ENCODE data around the gene TAF11. TPM values are rescaled to one million over a fixed set of nuclear protein-coding genes. Genes with fewer than 3 reads are reported as not detected.
A peak's percentile ranks its signal among the peaks of the same experiment; 100 is the strongest.

The TAF11 gene
- total RNA-seq, 1 experiment from 2014 or later, result 32.9 TPM

- no peak overlapping the region for H3K4me3 ChIP-seq (ENCODE audit: low read depth, low read length, poor library complexity, severe bottlenecking)
- no peaks in the 10 kb centered on the region for H3K9me3 ChIP-seq (ENCODE audit: low read depth, low read length, poor library complexity, severe bottlenecking)
- no peaks in the 10 kb centered on the region for H3K27me3 ChIP-seq (replicated peaks; ENCODE audit: insufficient read depth, low read depth, low read length, poor library complexity)
- peak overlapping the region; percentile 73 for H3K27ac ChIP-seq (ENCODE audit: low read depth, low read length, poor library complexity, severe bottlenecking)
- no peak for TF ChIP-seq EZH2 (IDR thresholded peaks at IDR 0.05; ENCODE audit: borderline replicate concordance, low read depth, low read length, poor library complexity, severe bottlenecking)
- TF ChIP-seq CTCF (conservative IDR thresholded peaks at IDR 0.05; ENCODE audit: low read depth, low read length), result no peak
- H3K36me3 ChIP-seq (ENCODE audit: insufficient read depth, low read length, poor library complexity, severe bottlenecking), result no peaks in the 10 kb centered on the region
- BruUV-seq (replicated peaks), result no TSS peak
- DNase-seq (ENCODE audit: low spot score), result no peak
- CTCF ChIA-PET, result interaction anchor here (0.6 kb wide), 1 partner anchor 438 kb away, joined by 8 read pairs; no protein-coding TSS in a partner anchor
- POLR2A ChIA-PET (ENCODE audit: low non-redundant PET), result interaction anchor here (0.5 kb wide), 1 partner anchor 10 kb away, joined by 3 read pairs; no protein-coding TSS in a partner anchor
- intact Hi-C loops (cut with micrococcal nuclease; ENCODE audit: unreplicated experiment), result no loop called here
- peaks cover 43% of the 10 kb centered on the region for H3K4me1 ChIP-seq (ENCODE audit: insufficient read depth, low read length, poor library complexity, severe bottlenecking)
These were observed 24.0 kb upstream of the TAF11 start for GRCh38 chr6:34911822-34912221.

DNA sequence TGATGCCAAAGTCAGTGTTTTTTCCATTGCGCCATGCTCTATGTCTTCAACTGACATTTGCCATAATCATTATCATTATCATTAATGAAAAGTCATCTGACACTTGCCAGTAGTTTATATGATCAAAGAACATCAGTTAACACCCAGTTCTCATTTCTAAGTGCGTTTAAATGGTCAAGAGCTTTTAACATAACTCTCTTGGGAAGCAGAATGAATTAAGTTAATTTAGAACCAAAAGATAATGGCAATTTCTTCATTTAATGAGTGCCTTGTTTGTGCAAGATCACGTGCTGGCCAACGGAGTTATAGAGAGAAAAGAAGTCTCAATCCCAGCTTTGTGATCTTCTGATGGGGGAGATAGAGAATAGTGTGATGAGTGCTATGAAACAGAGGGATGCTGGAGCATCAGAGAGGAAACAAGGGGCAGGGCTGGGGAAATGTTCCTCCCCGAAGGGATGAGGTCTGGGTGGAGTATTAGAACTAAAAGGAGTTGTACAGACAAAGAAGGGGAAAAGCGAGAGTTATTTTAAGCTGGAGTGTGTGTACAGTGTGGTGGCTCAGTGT is 21.6 kb upstream of the TAF11 start:
- Histone ChIP-seq H3K4me1 (ENCODE audit: insufficient read depth, low read length, poor library complexity, severe bottlenecking) (peaks cover 36% of the 10 kb centered on the region), H3K36me3 (ENCODE audit: insufficient read depth, low read length, poor library complexity, severe bottlenecking) (no peaks in the 10 kb centered on the region), H3K27ac (ENCODE audit: low read depth, low read length, poor library complexity, severe bottlenecking) (no peak overlapping the region), H3K4me3 (ENCODE audit: low read depth, low read length, poor library complexity, severe bottlenecking) (no peak overlapping the region), H3K9me3 (ENCODE audit: low read depth, low read length, poor library complexity, severe bottlenecking) (no peaks in the 10 kb centered on the region), H3K27me3 (replicated peaks; ENCODE audit: insufficient read depth, low read depth, low read length, poor library complexity) (no peaks in the 10 kb centered on the region)
- TF ChIP-seq EZH2 (IDR thresholded peaks at IDR 0.05; ENCODE audit: borderline replicate concordance, low read depth, low read length, poor library complexity, severe bottlenecking), result no peak
- no peak for TF ChIP-seq CTCF (conservative IDR thresholded peaks at IDR 0.05; ENCODE audit: low read depth, low read length)
- intact Hi-C loops (cut with micrococcal nuclease; ENCODE audit: unreplicated experiment), result no loop called here
- no peak for DNase-seq (ENCODE audit: low spot score)
- ChIA-PET POLR2A (ENCODE audit: low non-redundant PET) (no interaction called here), CTCF (no interaction called here)
- BruUV-seq (replicated peaks), result no TSS peak

- peaks cover 36% of the 10 kb centered on the region for H3K4me1 ChIP-seq (ENCODE audit: insufficient read depth, low read length, poor library complexity, severe bottlenecking)
- H3K4me3 ChIP-seq (ENCODE audit: low read depth, low read length, poor library complexity, severe bottlenecking), result no peak overlapping the region
- no peak for DNase-seq (ENCODE audit: low spot score)
- intact Hi-C loops (cut with micrococcal nuclease; ENCODE audit: unreplicated experiment), result no loop called here
- H3K36me3 ChIP-seq (ENCODE audit: insufficient read depth, low read length, poor library complexity, severe bottlenecking), result no peaks in the 10 kb centered on the region
- no peak overlapping the region for H3K27ac ChIP-seq (ENCODE audit: low read depth, low read length, poor library complexity, severe bottlenecking)
- CTCF ChIA-PET, result no interaction called here
- no TSS peak for BruUV-seq (replicated peaks)
- POLR2A ChIA-PET (ENCODE audit: low non-redundant PET), result no interaction called here
- TF ChIP-seq CTCF (conservative IDR thresholded peaks at IDR 0.05; ENCODE audit: low read depth, low read length), result no peak
- TF ChIP-seq EZH2 (IDR thresholded peaks at IDR 0.05; ENCODE audit: borderline replicate concordance, low read depth, low read length, poor library complexity, severe bottlenecking), result no peak
- no peaks in the 10 kb centered on the region for H3K9me3 ChIP-seq (ENCODE audit: low read depth, low read length, poor library complexity, severe bottlenecking)
- H3K27me3 ChIP-seq (replicated peaks; ENCODE audit: insufficient read depth, low read depth, low read length, poor library complexity), result no peaks in the 10 kb centered on the region
These were observed 20.4 kb upstream of the TAF11 start for GRCh38 chr6:34908194-34908593.

Measured in A673 (cell line).